IMR-90 (cell line): ENCODE results near the gene GAL3ST2. TPM values are rescaled to one million over a fixed set of nuclear protein-coding genes. Genes with fewer than 3 reads are reported as not detected.

Experiments
- ATAC-seq: fragments of 200-7000 bp; cut with Tn5 transposase; 2 replicates; pipeline ENCODE4 v1.9.1; 2020; ENCODE audit warnings: low read depth, mild to moderate bottlenecking, moderate library complexity
- BruUV-seq: library from RNA; stranded (reverse); fragments of 400-500 nt; replicated peaks from 2 replicates; lab custom pipeline; 2021; lab: Mats Ljungman, UMichigan
- CTCF ChIA-PET: fragments of 300-600 bp; formaldehyde crosslinking; extraction: SDS; loops from one replicate; lab custom pipeline; 2021; ENCODE audit warnings: antibody characterized with exemption; lab: Yijun Ruan, JAX
- POLR2A ChIA-PET: fragments of 300-600 bp; sonication (Branson Sonifier 250); formaldehyde crosslinking; loops from one replicate; lab custom pipeline; 2022; ENCODE audit warnings: antibody characterized with exemption; ENCODE audit not compliant: unreplicated experiment; lab: Charles Lee
- DNase-seq: peaks from one replicate; pipeline ENCODE4 v3.0.0; 2013
- H2AFZ ChIP-seq: replicated peaks from 2 replicates; pipeline ENCODE3; 2013; ENCODE audit warnings: low read length, mild to moderate bottlenecking; ENCODE audit not compliant: poor library complexity
- H2AK5ac ChIP-seq: 2 replicates; pipeline ENCODE4 v1.6.1; 2013; ENCODE audit warnings: low read depth, low read length, inconsistent platforms
- H2AK9ac ChIP-seq: replicated peaks from 2 replicates; pipeline ENCODE3; 2013; ENCODE audit warnings: mild to moderate bottlenecking, low read depth, low read length, moderate library complexity; ENCODE audit not compliant: poor library complexity
- H2BK120ac ChIP-seq: 2 replicates; pipeline ENCODE4 v1.6.1; 2013; ENCODE audit warnings: low read depth, low read length, inconsistent platforms
- H2BK15ac ChIP-seq: 3 replicates; pipeline ENCODE4 v1.6.1; 2013; ENCODE audit warnings: low read depth, low read length, inconsistent platforms
- H2BK20ac ChIP-seq: 2 replicates; pipeline ENCODE4 v1.6.1; 2013; ENCODE audit warnings: low read depth, mild to moderate bottlenecking, inconsistent platforms, low read length, moderate library complexity
- H2BK5ac ChIP-seq: 2 replicates; pipeline ENCODE4 v1.6.1; 2013; ENCODE audit warnings: mild to moderate bottlenecking, low read depth, low read length, inconsistent platforms; ENCODE audit not compliant: poor library complexity, severe bottlenecking
- H3K14ac ChIP-seq: replicated peaks from 2 replicates; pipeline ENCODE4 v1.6.1; 2013; ENCODE audit warnings: low read depth, low read length, inconsistent platforms
- H3K18ac ChIP-seq: 2 replicates; pipeline ENCODE4 v1.6.1; 2013; ENCODE audit warnings: low read depth, low read length, control low read depth
- H3K23ac ChIP-seq: 2 replicates; pipeline ENCODE4 v1.6.1; 2013; ENCODE audit warnings: low read depth, low read length, inconsistent platforms
- H3K27ac ChIP-seq: 2 replicates; pipeline ENCODE4 v1.5.1; 2013; ENCODE audit warnings: mild to moderate bottlenecking, control low read depth, low read length; ENCODE audit not compliant: insufficient read depth
- H3K27me3 ChIP-seq: 2 replicates; pipeline ENCODE4 v1.6.1; 2013; ENCODE audit warnings: low read length; ENCODE audit not compliant: control insufficient read depth, insufficient read depth
- H3K36me3 ChIP-seq: 2 replicates; pipeline ENCODE4 v1.6.1; 2013; ENCODE audit warnings: low read length, mixed read lengths; ENCODE audit not compliant: control insufficient read depth, insufficient read depth
- H3K4ac ChIP-seq: 2 replicates; pipeline ENCODE4 v1.6.1; 2013; ENCODE audit warnings: low read depth, low read length, inconsistent platforms
- H3K4me1 ChIP-seq: 2 replicates; pipeline ENCODE4 v1.6.1; 2013; ENCODE audit warnings: low read length, mixed read lengths; ENCODE audit not compliant: control insufficient read depth, insufficient read depth
- H3K4me2 ChIP-seq: 2 replicates; pipeline ENCODE4 v1.6.1; 2013; ENCODE audit warnings: low read depth, mild to moderate bottlenecking, control low read depth, low read length, moderate library complexity
- H3K4me3 ChIP-seq: 2 replicates; pipeline ENCODE4 v1.5.1; 2013; ENCODE audit warnings: low read depth, mild to moderate bottlenecking, control low read depth, low read length, moderate library complexity; ENCODE audit not compliant: insufficient read depth
- H3K56ac ChIP-seq: 2 replicates; pipeline ENCODE4 v1.6.1; 2013; ENCODE audit warnings: low read length, inconsistent platforms; ENCODE audit not compliant: insufficient read depth; ENCODE audit errors: extremely low read depth
- H3K79me1 ChIP-seq, 2 experiments: 2 replicates each; pipeline ENCODE4 v1.6.1; 2013; ENCODE audit warnings: low read length in 2 of 2, inconsistent platforms in 1 of 2, low read depth in 1 of 2
- H3K9ac ChIP-seq: 2 replicates; pipeline ENCODE4 v1.6.1; 2013; ENCODE audit warnings: low read depth, low read length, control low read depth
- H3K9me1 ChIP-seq: 2 replicates; pipeline ENCODE4 v1.6.1; 2013; ENCODE audit warnings: low read length, inconsistent platforms; ENCODE audit not compliant: insufficient read depth
- H3K9me3 ChIP-seq: 2 replicates; pipeline ENCODE4 v1.6.1; 2013; ENCODE audit warnings: low read length; ENCODE audit not compliant: control insufficient read depth, insufficient read depth
- H4K20me1 ChIP-seq: 2 replicates; pipeline ENCODE4 v1.6.1; 2013; ENCODE audit warnings: low read length, inconsistent platforms; ENCODE audit not compliant: insufficient read depth
- H4K5ac ChIP-seq: 2 replicates; pipeline ENCODE4 v1.6.1; 2013; ENCODE audit warnings: mild to moderate bottlenecking, low read depth, low read length, control low read depth
- H4K8ac ChIP-seq, 2 experiments: 2 replicates each; pipeline ENCODE4 v1.6.1; 2013; ENCODE audit warnings: low read depth in 2 of 2, low read length in 2 of 2, control low read depth in 1 of 2, inconsistent platforms in 1 of 2
- H4K91ac ChIP-seq: 2 replicates; pipeline ENCODE4 v1.6.1; 2013; ENCODE audit warnings: low read depth, low read length, inconsistent platforms; ENCODE audit not compliant: insufficient read depth
- CEBPB ChIP-seq: IDR thresholded peaks from 2 replicates; pipeline ENCODE4 v1.6.1; 2012; ENCODE audit warnings: low read depth, low read length, improper control_type of control experiment
- NFE2L2 ChIP-seq: fragments of 150-350 bp; IDR thresholded peaks from 2 replicates; pipeline ENCODE4 v1.6.1; 2016; ENCODE audit warnings: low read depth, mild to moderate bottlenecking, low read length
- WGBS, 2 experiments: methylation state at CpG; one replicate each; pipeline versions ENCODE4 v1.1.5 to v1.1.7; 2013; ENCODE audit warnings: missing lambda C conversion rate in 2 of 2; ENCODE audit not compliant: insufficient read length in 1 of 2; ENCODE audit errors: extremely low coverage in 2 of 2; 5-methylcytosine and 5-hydroxymethylcytosine counted together
- dilution Hi-C: fragments of 300-500 bp; cut with HindIII; formaldehyde crosslinking; loops from one replicate; pipeline ENCODE4 v1.14.3; 2018; ENCODE audit warnings: low sequenced_read_pairs; ENCODE audit not compliant: unreplicated experiment
- in situ Hi-C: fragments of 300-500 bp; cut with MboI; formaldehyde crosslinking; loops from 3 replicates; pipeline ENCODE4 v1.14.3; 2019; ENCODE audit warnings: low sequenced_read_pairs, inconsistent platforms, mixed read lengths
- intact Hi-C: fragments of 100-400 bp; cut with micrococcal nuclease; formaldehyde crosslinking; loops from 2 replicates; pipeline ENCODE4 v1.10.0; 2022
- polyA plus RNA-seq, 3 experiments: library from polyadenylated mRNA; depleted of rRNA; stranded (reverse); fragments of >200 nt; gene quantifications; 2 replicates each; pipeline ENCODE4 v1.2.3, GENCODE V29; 2012; ENCODE audit warnings: low replicate concordance in 1 of 3
- total RNA-seq: library from RNA; depleted of rRNA; stranded (reverse); fragments of >200 nt; gene quantifications from 2 replicates; pipeline ENCODE4 v1.2.3, GENCODE V29; 2012

GAL3ST2 gene
- total and polyA plus RNA-seq, 2 of the 4 experiments (the other 2 are of a cell fraction): 0.07 TPM; not detected in 1

DNA sequence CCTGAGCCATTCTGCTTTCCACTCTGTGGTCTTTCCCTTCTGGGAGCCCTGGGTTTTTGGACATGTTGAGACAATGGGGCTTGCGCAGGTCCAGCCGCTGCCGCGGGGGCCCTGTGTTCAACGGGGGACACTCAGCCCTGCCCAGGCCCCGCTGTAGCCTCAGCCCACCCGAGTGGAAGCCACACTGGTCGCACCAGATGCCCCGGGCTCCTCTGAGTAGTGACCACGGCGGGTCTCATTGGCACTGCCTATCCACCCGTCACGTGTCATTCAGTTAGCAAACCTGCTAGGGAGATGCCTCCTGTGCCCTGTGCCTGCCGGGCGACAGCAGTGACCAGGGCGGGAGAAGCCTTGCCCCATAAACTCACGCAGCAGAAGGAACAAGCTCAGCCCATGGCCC is 23.1 kb upstream of the GAL3ST2 start:
- H3K4ac ChIP-seq: no peak overlapping the region
- DNase-seq (no peak), ATAC-seq (no peak)
- intact Hi-C loops (no loop called here), in situ Hi-C loops (no loop called here), dilution Hi-C loops (no loop called here)
- H3K9me3 ChIP-seq: no peaks in the 10 kb centered on the region
- no peak overlapping the region for H3K27ac ChIP-seq
- POLR2A ChIA-PET: no interaction called here
- no peak overlapping the region for H3K18ac ChIP-seq
- H3K23ac ChIP-seq: no peak overlapping the region
- peaks cover 44% of the 10 kb centered on the region for H3K36me3 ChIP-seq
- H2AFZ ChIP-seq: peak overlapping the region; percentile 43
- peak overlapping the region; percentile 33 for H2BK5ac ChIP-seq
- no peak overlapping the region for H3K4me2 ChIP-seq
- no peaks in the 10 kb centered on the region for H3K79me1 ChIP-seq
- H3K9ac ChIP-seq: no peak overlapping the region
- H2BK15ac ChIP-seq: no peak overlapping the region
- no peak overlapping the region for H3K14ac ChIP-seq
- H2AK5ac ChIP-seq: no peak overlapping the region
- peak overlapping the region; percentile 89 for H2AK9ac ChIP-seq
- CTCF ChIA-PET: no interaction called here
- 95% methylated on average over 12 of the region's 17 CpGs; no CpG with 5 or more reads in 1 of the 2 experiments for WGBS, 2 experiments
- H4K20me1 ChIP-seq: no peaks in the 10 kb centered on the region; the same call in 1 of the 2 replicates
- no peak overlapping the region for H4K91ac ChIP-seq
- H3K56ac ChIP-seq: no peak overlapping the region
- H4K8ac ChIP-seq: no peak overlapping the region
- H3K4me3 ChIP-seq: no peak overlapping the region
- TF ChIP-seq NFE2L2: no peak
- no peak for TF ChIP-seq CEBPB
- H3K27me3 ChIP-seq: no peaks in the 10 kb centered on the region
- no peak overlapping the region for H4K5ac ChIP-seq
- H2BK120ac ChIP-seq: no peak overlapping the region
- H3K9me1 ChIP-seq: no peaks in the 10 kb centered on the region
- BruUV-seq: no TSS peak
- H3K4me1 ChIP-seq: no peaks in the 10 kb centered on the region
- H2BK20ac ChIP-seq: no peak overlapping the region
